ENCODE results near the gene ATP6V0A4.
"Not testable (repeated sequence)": the region's sequence is repeated elsewhere in the genome, so short reads cannot be mapped to it uniquely, and the experiment has no call there.

The ATP6V0A4 gene

GRCh38 chr7:138797715-138798320 lies at the start of gene ATP6V0A4, which contains the start of gene TMEM213:
Gene ATP6V0A4 (minus strand): TSS chr7:138798196. CDS start chr7:138771247, 26,949 bp downstream.
Gene TMEM213 (plus strand): TSS chr7:138797994. CDS start chr7:138798105, 111 bp downstream.
- DNase-seq (ENCODE audit: low read depth) = no peak

GRCh38 chr7:138845711-138846110 lies 47.7 kb upstream of the ATP6V0A4 start:
- no peak for DNase-seq (ENCODE audit: low read depth)

GRCh38 chr7:138843632-138844580 lies 45.9 kb upstream of the ATP6V0A4 start:
- no peak for DNase-seq (ENCODE audit: low read depth)

GRCh38 chr7:138842111-138842510 lies 44.1 kb upstream of the ATP6V0A4 start:
- DNase-seq (ENCODE audit: low read depth) = no peak

- DNase-seq (ENCODE audit: low read depth) = no peak
Measured at GRCh38 chr7:138838166-138838565, 40.2 kb upstream of the ATP6V0A4 start.

GRCh38 chr7:138837627-138838026 lies 39.6 kb upstream of the ATP6V0A4 start:
- DNase-seq (ENCODE audit: low read depth) = no peak

GRCh38 chr7:138835087-138835486 lies 37.1 kb upstream of the ATP6V0A4 start:
- no peak for DNase-seq (ENCODE audit: low read depth)

GRCh38 chr7:138834583-138834982 lies 36.6 kb upstream of the ATP6V0A4 start:
- DNase-seq (ENCODE audit: low read depth) = no peak

- DNase-seq (ENCODE audit: low read depth) = no peak
Measured at GRCh38 chr7:138833596-138833995, 35.6 kb upstream of the ATP6V0A4 start.

- DNase-seq (ENCODE audit: low read depth) = no peak
Measured at GRCh38 chr7:138832966-138833365, 35.0 kb upstream of the ATP6V0A4 start.

GRCh38 chr7:138829335-138829734 lies 31.3 kb upstream of the ATP6V0A4 start:
- DNase-seq (ENCODE audit: low read depth) = no peak

- DNase-seq (ENCODE audit: low read depth) = no peak
Measured at GRCh38 chr7:138828302-138828701, 30.3 kb upstream of the ATP6V0A4 start.

- DNase-seq (ENCODE audit: low read depth) = no peak
Measured at GRCh38 chr7:138825049-138825721, 27.2 kb upstream of the ATP6V0A4 start.

GRCh38 chr7:138822867-138823535 lies 25.0 kb upstream of the ATP6V0A4 start:
- DNase-seq (ENCODE audit: low read depth) = no peak

- no peak for DNase-seq (ENCODE audit: low read depth)
Measured at GRCh38 chr7:138821912-138822311, 23.9 kb upstream of the ATP6V0A4 start.

GRCh38 chr7:138819625-138820024 lies 21.6 kb upstream of the ATP6V0A4 start:
- no peak for DNase-seq (ENCODE audit: low read depth)

GRCh38 chr7:138816650-138817049 lies 18.7 kb upstream of the ATP6V0A4 start:
- no peak for DNase-seq (ENCODE audit: low read depth)

- no peak for DNase-seq (ENCODE audit: low read depth)
Measured at GRCh38 chr7:138814816-138815332, 16.9 kb upstream of the ATP6V0A4 start.

- no peak for DNase-seq (ENCODE audit: low read depth)
Measured at GRCh38 chr7:138813945-138814344, 15.9 kb upstream of the ATP6V0A4 start.

GRCh38 chr7:138811327-138811726 lies 13.3 kb upstream of the ATP6V0A4 start:
- DNase-seq (ENCODE audit: low read depth) = not testable (repeated sequence)

GRCh38 chr7:138809346-138809745 lies 11.3 kb upstream of the ATP6V0A4 start:
- DNase-seq (ENCODE audit: low read depth) = no peak

- no peak for DNase-seq (ENCODE audit: low read depth)
Measured at GRCh38 chr7:138804618-138805017, 6.6 kb upstream of the ATP6V0A4 start.

Measured in stimulated activated CD4-positive, alpha-beta T cell treated with anti-CD3 and anti-CD28 coated beads, Interleukin-2, amount 100 ng/mL, for 4 hours (primary cell).